Left lobe of liver (tissue), 2 donors: ENCODE results near the gene CCDC144A. TPM values are rescaled to one million over a fixed set of nuclear protein-coding genes. Genes with fewer than 3 reads are reported as not detected.
"Not testable (repeated sequence)": the region's sequence is repeated elsewhere in the genome, so short reads cannot be mapped to it uniquely, and the experiment has no call there.

Experiments
- ATAC-seq: fragments of 200-7000 bp; cut with Tn5 transposase; one replicate; pipeline ENCODE4 v1.9.1; 2020; ENCODE audit warnings: mild to moderate bottlenecking, moderate library complexity
- DNase-seq: peaks from one replicate; pipeline ENCODE4 v3.0.0-alpha.2; 2020; ENCODE audit warnings: low spot score
- total RNA-seq: library from RNA; stranded (reverse); gene quantifications from one replicate; pipeline ENCODE4 v1.2.1, GENCODE V29; 2021
- donor health status: DM: no; HTN: no; CAD: no; lungs with moderate emphysema.
- donor health status: DM: no; HTN: yes; CAD: no.

The CCDC144A gene
- total RNA-seq = 0.43 TPM

- DNase-seq, ATAC-seq: not testable (repeated sequence)
Measured at GRCh38 chr17:16689731-16690281, at the start of gene CCDC144A. Gene CCDC144A, plus strand, starts transcription at chr17:16690241. Its CDS starts 160 bp downstream, at chr17:16690401.

GRCh38 chr17:16649585-16649984, 40.5 kb upstream of the CCDC144A start:
- ATAC-seq (no peak), DNase-seq (no peak)

GRCh38 chr17:16652252-16652651, 37.8 kb upstream of the CCDC144A start:
- no peak for ATAC-seq
- DNase-seq = no peak

GRCh38 chr17:16652847-16653366, 37.1 kb upstream of the CCDC144A start:
- no peak for ATAC-seq
- no peak for DNase-seq

DNA sequence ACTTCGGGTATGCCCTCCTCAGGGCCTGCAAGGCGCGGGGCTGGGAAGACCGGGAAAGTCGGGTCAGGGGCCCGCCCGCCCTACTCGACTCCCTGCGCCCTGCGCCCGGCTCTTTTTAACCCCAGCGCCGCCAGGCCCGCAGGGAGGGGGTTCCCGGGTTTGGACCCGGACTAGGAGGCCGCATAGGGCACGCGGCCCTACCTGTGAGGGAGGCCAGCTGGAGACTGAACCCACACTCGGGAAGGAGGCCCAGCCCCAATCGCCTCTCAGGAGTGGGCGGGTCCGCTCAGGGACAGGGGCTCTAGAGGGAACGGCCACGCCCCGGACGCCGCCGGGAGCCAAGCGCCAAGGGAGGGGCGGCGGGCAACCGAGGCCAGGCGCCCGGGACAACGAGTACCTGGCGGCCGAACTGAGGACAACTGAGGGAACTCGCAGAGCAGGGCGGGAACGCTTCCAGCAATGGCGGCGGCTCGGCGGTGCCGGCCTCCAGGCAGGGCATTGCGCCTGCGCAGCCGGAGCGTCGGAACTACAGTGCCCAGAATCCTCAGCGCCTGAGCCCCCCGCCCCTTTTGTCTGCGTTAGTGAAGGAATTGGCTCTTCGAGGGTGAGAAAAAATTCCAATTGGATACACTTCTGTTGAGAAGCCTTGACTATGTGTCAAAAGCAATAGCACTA, 36.5 kb upstream of the CCDC144A start, which contains the start of gene ZNF624:
ZNF624 (minus strand) TSS at position 484 of the 675 bp plus-strand sequence.
- peak; percentile 97 for ATAC-seq
- DNase-seq = peak; percentile 99

DNA sequence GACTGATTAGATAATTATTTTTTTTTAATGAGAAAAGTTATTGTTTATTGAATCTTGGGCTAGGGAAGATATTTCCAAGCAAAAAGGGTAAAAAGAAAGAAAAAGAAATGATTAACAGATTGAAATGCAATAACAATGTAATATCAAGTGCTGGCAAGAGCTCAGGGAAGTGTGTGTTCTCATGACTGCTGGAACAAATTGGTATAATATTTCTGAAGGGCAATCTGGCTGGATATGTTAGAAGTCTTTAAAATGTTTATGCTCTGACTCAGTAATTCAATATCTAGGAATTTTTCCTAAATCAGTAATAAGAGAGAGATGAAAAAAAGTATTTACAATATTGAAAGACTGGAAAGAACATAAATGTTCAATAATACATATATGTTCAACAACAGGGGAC, 28.8 kb upstream of the CCDC144A start:
- DNase-seq (no peak), ATAC-seq (no peak)

GRCh38 chr17:16662936-16663335, 27.1 kb upstream of the CCDC144A start:
- no peak for ATAC-seq
- no peak for DNase-seq

- not testable (repeated sequence) for ATAC-seq
Measured at GRCh38 chr17:16666553-16666906, 23.5 kb upstream of the CCDC144A start.

DNA sequence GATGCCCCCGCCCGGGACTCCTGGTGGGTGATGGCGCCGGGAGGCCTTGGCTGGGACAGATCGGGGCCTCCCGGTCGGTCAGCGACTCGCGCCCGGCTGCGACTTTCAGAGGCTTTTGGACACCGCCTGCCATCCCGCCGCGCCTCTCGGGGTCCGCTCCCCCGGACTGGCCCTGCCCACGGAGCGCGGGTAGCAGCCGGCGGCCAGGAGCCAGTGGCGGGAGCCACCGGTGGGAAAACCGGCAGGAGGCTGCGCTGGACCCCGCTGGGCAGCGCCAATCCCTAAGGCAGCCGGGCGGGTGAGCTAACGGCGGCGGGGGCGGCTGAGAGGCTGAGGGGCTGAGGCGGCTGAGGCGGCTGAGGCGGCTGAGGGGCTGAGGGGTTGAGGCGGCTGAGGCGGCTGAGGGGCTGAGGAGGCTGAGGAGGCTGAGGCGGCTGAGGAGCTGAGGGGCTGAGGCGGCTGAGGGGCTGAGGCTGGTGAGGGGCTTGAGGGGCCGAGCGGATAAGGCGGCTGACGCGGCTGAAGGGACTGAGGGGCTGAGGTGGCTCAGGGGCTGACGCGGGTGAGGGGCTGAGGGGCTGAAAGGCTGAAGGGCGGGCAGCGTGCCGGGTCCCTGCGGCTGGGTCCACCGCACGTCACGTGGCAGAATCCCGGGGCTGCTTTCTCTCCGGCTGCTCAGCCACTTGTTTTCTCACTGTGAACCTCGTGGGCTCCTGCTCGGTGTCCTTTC, 23.0 kb upstream of the CCDC144A start:
- not testable (repeated sequence) for ATAC-seq, DNase-seq

More at GRCh38 chr17:16666553-16666906, 23.5 kb upstream of the CCDC144A start:
- DNase-seq = not testable (repeated sequence)

GRCh38 chr17:16676676-16677268, 13.3 kb upstream of the CCDC144A start:
- no peak for ATAC-seq
- DNase-seq = no peak

- ATAC-seq, DNase-seq: not testable (repeated sequence)
Measured at GRCh38 chr17:16683290-16684138, 6.5 kb upstream of the CCDC144A start.

DNA sequence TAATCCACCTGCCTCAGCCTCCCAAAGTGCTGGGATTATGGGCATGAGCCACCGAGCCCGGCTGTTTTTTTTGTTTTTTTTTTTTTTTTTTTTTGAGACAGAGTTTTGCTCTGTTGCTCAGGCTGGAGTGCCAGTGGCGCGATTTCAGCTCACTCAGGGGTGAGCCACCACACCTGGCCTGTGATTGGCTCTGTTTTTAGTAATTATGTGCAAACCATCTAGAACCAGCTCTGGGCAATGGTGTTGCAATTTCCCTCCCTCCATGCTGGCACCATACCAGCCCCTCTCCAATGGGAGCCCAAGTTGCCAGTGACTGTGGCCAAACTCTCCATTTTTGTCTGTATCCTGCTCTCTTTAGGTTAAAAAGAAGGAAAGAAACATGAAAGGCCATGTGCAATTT, 4.0 kb upstream of the CCDC144A start:
- ATAC-seq = peak; percentile 53
- DNase-seq = not testable (repeated sequence)

GRCh38 chr17:16687151-16687550, 2.9 kb upstream of the CCDC144A start:
- not testable (repeated sequence) for DNase-seq, ATAC-seq

DNA sequence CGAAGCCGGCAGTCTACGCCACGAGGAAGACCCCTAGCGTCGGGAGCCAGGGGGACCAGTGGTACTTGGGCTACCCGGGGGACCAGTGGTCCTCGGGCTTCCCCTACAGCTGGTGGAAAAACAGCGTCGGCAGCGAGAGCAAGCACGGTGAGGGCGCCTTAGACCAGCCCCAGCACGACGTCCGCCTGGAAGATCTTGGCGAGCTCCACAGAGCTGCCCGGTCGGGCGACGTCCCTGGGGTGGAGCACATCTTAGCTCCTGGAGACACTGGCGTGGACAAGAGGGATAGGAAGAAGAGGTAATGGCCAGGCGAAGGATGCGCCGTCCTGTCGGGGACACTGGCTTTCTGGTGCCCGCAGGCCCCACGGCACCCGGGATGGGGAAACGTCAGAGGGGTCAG, 406 bp downstream of the CCDC144A start:
- not testable (repeated sequence) for ATAC-seq, DNase-seq

GRCh38 chr17:16697603-16698002, 7.6 kb downstream of the CCDC144A start:
- ATAC-seq, DNase-seq: not testable (repeated sequence)

- DNase-seq = not testable (repeated sequence)
Measured at GRCh38 chr17:16745492-16746203, 55.6 kb downstream of the CCDC144A start.

GRCh38 chr17:16746571-16746970, 56.5 kb downstream of the CCDC144A start:
- ATAC-seq = peak; percentile 63
- not testable (repeated sequence) for DNase-seq

More at GRCh38 chr17:16745492-16746203, 55.6 kb downstream of the CCDC144A start:
- ATAC-seq = not testable (repeated sequence)

- not testable (repeated sequence) for DNase-seq, ATAC-seq
Measured at GRCh38 chr17:16750515-16750914, 60.5 kb downstream of the CCDC144A start.

- DNase-seq = peak; percentile 42
- ATAC-seq = peak; percentile 94
Measured at GRCh38 chr17:16751224-16751923, 61.3 kb downstream of the CCDC144A start.
